ENCODE results near the gene CYP8B1.

The CYP8B1 gene

GRCh38 chr3:42876940-42877720, 1.5 kb upstream of the CYP8B1 start:
- DNase-seq (ENCODE audit: low read depth): no peak

GRCh38 chr3:42876401-42876800, 722 bp upstream of the CYP8B1 start:
- no peak overlapping the region for H3K4me3 ChIP-seq (replicated peaks; ENCODE audit: low read depth, low read length)
- DNase-seq (ENCODE audit: low read depth): no peak
- TF ChIP-seq, protein P1, sequence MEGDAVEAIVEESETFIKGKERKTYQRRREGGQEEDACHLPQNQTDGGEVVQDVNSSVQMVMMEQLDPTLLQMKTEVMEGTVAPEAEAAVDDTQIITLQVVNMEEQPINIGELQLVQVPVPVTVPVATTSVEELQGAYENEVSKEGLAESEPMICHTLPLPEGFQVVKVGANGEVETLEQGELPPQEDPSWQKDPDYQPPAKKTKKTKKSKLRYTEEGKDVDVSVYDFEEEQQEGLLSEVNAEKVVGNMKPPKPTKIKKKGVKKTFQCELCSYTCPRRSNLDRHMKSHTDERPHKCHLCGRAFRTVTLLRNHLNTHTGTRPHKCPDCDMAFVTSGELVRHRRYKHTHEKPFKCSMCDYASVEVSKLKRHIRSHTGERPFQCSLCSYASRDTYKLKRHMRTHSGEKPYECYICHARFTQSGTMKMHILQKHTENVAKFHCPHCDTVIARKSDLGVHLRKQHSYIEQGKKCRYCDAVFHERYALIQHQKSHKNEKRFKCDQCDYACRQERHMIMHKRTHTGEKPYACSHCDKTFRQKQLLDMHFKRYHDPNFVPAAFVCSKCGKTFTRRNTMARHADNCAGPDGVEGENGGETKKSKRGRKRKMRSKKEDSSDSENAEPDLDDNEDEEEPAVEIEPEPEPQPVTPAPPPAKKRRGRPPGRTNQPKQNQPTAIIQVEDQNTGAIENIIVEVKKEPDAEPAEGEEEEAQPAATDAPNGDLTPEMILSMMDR (IDR thresholded peaks at IDR 0.05; ENCODE audit: low read length, missing control alignments): no peak

More at GRCh38 chr3:42876940-42877720, 1.5 kb upstream of the CYP8B1 start:
- no peak overlapping the region for H3K4me3 ChIP-seq (replicated peaks; ENCODE audit: low read depth, low read length)
- TF ChIP-seq, protein P1 (IDR thresholded peaks at IDR 0.05; ENCODE audit: low read length, missing control alignments): no peak

- no peak overlapping the region for H3K4me3 ChIP-seq (replicated peaks; ENCODE audit: low read depth, low read length)
- no peak for DNase-seq (ENCODE audit: low read depth)
- TF ChIP-seq, protein P1 (IDR thresholded peaks at IDR 0.05; ENCODE audit: low read length, missing control alignments): no peak
These were observed 930 bp downstream of the CYP8B1 start for GRCh38 chr3:42874749-42875148.

GRCh38 chr3:42873221-42873982, 2.3 kb downstream of the CYP8B1 start:
- TF ChIP-seq, protein P1 (IDR thresholded peaks at IDR 0.05; ENCODE audit: low read length, missing control alignments): no peak
- no peak for DNase-seq (ENCODE audit: low read depth)
- no peak overlapping the region for H3K4me3 ChIP-seq (replicated peaks; ENCODE audit: low read depth, low read length)

GRCh38 chr3:42872718-42873117, 3.0 kb downstream of the CYP8B1 start:
- H3K4me3 ChIP-seq (replicated peaks; ENCODE audit: low read depth, low read length): no peak overlapping the region
- no peak for DNase-seq (ENCODE audit: low read depth)
- TF ChIP-seq, protein P1 (IDR thresholded peaks at IDR 0.05; ENCODE audit: low read length, missing control alignments): no peak

- TF ChIP-seq, protein P1 (IDR thresholded peaks at IDR 0.05; ENCODE audit: low read length, missing control alignments): no peak
- DNase-seq (ENCODE audit: low read depth): no peak
- no peak overlapping the region for H3K4me3 ChIP-seq (replicated peaks; ENCODE audit: low read depth, low read length)
These were observed 4.0 kb downstream of the CYP8B1 start for GRCh38 chr3:42871592-42872196.

All from fibroblast of pulmonary artery (primary cell).